Activated CD8-positive, alpha-beta T cell treated with anti-CD3 and anti-CD28 coated beads, Interleukin-2, amount 10 ng/mL, durations not matched to agents 7 days and 5 days (primary cell): Measurements from ENCODE around the gene SRC. TPM values are rescaled to one million over a fixed set of nuclear protein-coding genes. Genes with fewer than 3 reads are reported as not detected.

Source experiments
- ATAC-seq: fragments of 150-1000 bp; cut with Tn5 transposase; one replicate; pipeline ENCODE4 v1.10.0; 2021; ENCODE audit warnings: moderate library complexity
- CTCF ChIA-PET: fragments of 350-600 bp; sonication (Branson Sonifier 250); formaldehyde crosslinking; loops from one replicate; lab custom pipeline; 2021; ENCODE audit warnings: antibody characterized with exemption; lab: Charles Lee
- POLR2A ChIA-PET: fragments of 350-600 bp; sonication (Branson Sonifier 250); formaldehyde crosslinking; loops from one replicate; lab custom pipeline; 2021; ENCODE audit warnings: antibody characterized with exemption; lab: Charles Lee
- DNase-seq: peaks from one replicate; pipeline ENCODE4 v3.0.0-alpha.2; 2020
- H3K27ac Mint-ChIP-seq: one replicate; pipeline ENCODE4 v1.8.0; 2021; ENCODE audit warnings: mild to moderate bottlenecking, mixed read lengths
- H3K27me3 Mint-ChIP-seq: one replicate; pipeline ENCODE4 v1.8.0; 2021; ENCODE audit warnings: low read depth, mixed read lengths
- H3K36me3 Mint-ChIP-seq: one replicate; pipeline ENCODE4 v1.8.0; 2021; ENCODE audit warnings: low read depth, mixed read lengths
- H3K4me1 Mint-ChIP-seq: one replicate; pipeline ENCODE4 v1.8.0; 2021; ENCODE audit warnings: low read depth, mixed read lengths
- H3K4me3 Mint-ChIP-seq: one replicate; pipeline ENCODE4 v1.8.0; 2021; ENCODE audit warnings: mild to moderate bottlenecking, mixed read lengths
- H3K9me3 Mint-ChIP-seq: one replicate; pipeline ENCODE4 v1.8.0; 2022; ENCODE audit warnings: mixed read lengths; ENCODE audit not compliant: insufficient read depth
- total RNA-seq, 2 experiments: library from RNA; stranded (reverse); gene quantifications; one replicate each; pipeline ENCODE4 v1.2.3, GENCODE V29; 2021

SRC gene
- total RNA-seq, 2 experiments from 2014 or later: 3.2 to 6.5 TPM

DNA sequence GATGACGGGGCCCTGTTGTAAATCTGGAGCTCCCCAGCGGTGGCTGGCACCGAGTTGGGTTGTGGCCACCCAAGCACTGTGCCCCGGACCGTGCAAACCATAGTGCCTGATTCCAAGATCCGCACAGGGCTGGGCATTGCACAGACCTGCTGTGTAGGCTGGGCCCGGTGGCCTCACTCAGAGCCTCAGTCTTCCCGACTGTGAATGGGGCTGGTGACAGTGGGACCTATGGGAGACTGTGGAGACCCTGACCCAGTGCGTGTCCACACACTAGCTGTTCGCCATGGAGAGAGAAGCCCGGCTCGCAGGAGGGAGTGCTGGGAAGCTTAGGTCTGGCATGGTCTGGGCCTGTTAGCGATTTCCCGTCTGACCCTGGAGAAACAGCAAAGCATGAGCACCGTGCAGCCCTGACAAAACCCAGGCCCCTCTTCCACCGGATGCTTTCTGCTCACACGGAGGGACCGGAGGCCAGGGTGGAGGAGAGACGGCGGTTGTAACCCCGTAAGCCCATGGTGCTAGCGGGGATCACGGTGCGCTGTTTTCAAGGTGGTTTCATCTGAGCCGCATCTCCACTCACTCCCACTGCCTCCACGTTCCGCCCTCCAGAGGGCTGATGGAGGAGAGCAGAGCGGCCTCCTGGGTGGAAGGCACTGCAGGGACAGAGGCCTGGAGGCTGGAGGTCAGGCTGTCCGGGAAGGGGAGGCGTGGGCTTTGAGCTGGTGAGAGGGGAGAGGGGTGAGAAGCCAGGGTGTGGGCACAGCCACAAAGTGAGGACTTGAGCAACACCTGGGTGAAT, 52.2 kb downstream of the SRC start:
- H3K4me3 Mint-ChIP-seq: no peak overlapping the region
- H3K4me1 Mint-ChIP-seq: no peaks in the 10 kb centered on the region
- ChIA-PET POLR2A (no interaction called here), CTCF (no interaction called here)
- ATAC-seq (no peak), DNase-seq (no peak)
- H3K27ac Mint-ChIP-seq: no peak overlapping the region
- H3K9me3 Mint-ChIP-seq: no peaks in the 10 kb centered on the region
- H3K36me3 Mint-ChIP-seq: no peaks in the 10 kb centered on the region
- H3K27me3 Mint-ChIP-seq: no peaks in the 10 kb centered on the region

- POLR2A ChIA-PET: no interaction called here
- Mint-ChIP-seq H3K36me3 (no peaks in the 10 kb centered on the region), H3K4me1 (no peaks in the 10 kb centered on the region), H3K4me3 (no peak overlapping the region), H3K27ac (no peak overlapping the region), H3K27me3 (no peaks in the 10 kb centered on the region), H3K9me3 (no peaks in the 10 kb centered on the region)
- CTCF ChIA-PET: interaction anchor here (0.6 kb wide), 1 partner anchor 11 kb away, joined by 4 read pairs; no protein-coding TSS in a partner anchor
- DNase-seq: no peak
- ATAC-seq: no peak
These were observed 53.0 kb downstream of the SRC start for GRCh38 chr20:37398750-37399621.

GRCh38 chr20:37401282-37401929, 55.5 kb downstream of the SRC start:
- Mint-ChIP-seq H3K27ac (no peak overlapping the region), H3K4me1 (peaks cover 6% of the 10 kb centered on the region), H3K9me3 (no peaks in the 10 kb centered on the region), H3K36me3 (no peaks in the 10 kb centered on the region), H3K4me3 (no peak overlapping the region), H3K27me3 (peaks cover 5% of the 10 kb centered on the region)
- ATAC-seq: no peak
- DNase-seq: no peak
- CTCF ChIA-PET: no interaction called here
- POLR2A ChIA-PET: no interaction called here

DNA sequence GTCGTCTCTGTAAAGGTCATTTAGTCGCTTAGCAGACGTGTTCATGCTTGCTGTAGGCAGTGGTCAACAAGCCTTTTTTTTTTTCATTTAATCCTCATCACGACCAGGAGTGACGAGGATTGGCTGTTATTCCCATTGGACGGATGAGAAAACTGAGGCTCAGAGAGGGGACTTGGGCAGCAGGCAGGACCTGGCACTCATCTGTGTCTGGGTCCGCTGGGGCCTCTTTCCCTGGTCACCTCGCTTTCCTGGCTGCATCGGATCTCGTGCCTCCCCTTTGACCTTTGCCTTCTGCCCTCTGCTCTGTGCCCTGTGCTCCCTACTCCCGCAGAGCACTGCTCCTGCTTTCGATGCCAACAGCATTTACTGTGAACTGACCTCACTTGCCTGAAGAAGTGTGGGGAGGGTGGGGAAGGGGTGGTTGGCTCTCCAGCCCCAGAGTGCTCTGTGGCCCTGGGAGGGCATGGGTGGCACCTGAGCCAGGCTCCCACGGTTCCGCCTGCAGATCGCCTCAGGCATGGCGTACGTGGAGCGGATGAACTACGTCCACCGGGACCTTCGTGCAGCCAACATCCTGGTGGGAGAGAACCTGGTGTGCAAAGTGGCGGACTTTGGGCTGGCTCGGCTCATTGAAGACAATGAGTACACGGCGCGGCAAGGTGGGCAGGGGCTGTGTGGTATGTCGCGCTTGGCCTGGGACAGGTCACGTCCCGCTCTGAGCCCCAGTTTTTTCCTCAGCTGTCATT, 56.2 kb downstream of the SRC start:
- ChIA-PET CTCF (no interaction called here), POLR2A (no interaction called here)
- Mint-ChIP-seq H3K9me3 (no peaks in the 10 kb centered on the region), H3K4me3 (no peak overlapping the region), H3K27me3 (peaks cover 5% of the 10 kb centered on the region), H3K36me3 (no peaks in the 10 kb centered on the region), H3K4me1 (peaks cover 6% of the 10 kb centered on the region), H3K27ac (no peak overlapping the region)
- DNase-seq (no peak), ATAC-seq (no peak)

DNA sequence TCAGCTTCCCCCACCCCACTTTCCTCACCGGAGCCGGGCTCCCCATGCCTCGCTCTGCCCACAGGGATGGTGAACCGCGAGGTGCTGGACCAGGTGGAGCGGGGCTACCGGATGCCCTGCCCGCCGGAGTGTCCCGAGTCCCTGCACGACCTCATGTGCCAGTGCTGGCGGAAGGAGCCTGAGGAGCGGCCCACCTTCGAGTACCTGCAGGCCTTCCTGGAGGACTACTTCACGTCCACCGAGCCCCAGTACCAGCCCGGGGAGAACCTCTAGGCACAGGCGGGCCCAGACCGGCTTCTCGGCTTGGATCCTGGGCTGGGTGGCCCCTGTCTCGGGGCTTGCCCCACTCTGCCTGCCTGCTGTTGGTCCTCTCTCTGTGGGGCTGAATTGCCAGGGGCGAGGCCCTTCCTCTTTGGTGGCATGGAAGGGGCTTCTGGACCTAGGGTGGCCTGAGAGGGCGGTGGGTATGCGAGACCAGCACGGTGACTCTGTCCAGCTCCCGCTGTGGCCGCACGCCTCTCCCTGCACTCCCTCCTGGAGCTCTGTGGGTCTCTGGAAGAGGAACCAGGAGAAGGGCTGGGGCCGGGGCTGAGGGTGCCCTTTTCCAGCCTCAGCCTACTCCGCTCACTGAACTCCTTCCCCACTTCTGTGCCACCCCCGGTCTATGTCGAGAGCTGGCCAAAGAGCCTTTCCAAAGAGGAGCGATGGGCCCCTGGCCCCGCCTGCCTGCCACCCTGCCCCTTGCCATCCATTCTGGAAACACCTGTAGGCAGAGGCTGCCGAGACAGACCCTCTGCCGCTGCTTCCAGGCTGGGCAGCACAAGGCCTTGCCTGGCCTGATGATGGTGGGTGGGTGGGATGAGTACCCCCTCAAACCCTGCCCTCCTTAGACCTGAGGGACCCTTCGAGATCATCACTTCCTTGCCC, 57.4 kb downstream of the SRC start:
- CTCF ChIA-PET: no interaction called here
- peaks cover 9% of the 10 kb centered on the region for H3K4me1 Mint-ChIP-seq
- DNase-seq: no peak
- H3K36me3 Mint-ChIP-seq: no peaks in the 10 kb centered on the region
- H3K27ac Mint-ChIP-seq: no peak overlapping the region
- no peak overlapping the region for H3K4me3 Mint-ChIP-seq
- H3K9me3 Mint-ChIP-seq: no peaks in the 10 kb centered on the region
- no peak for ATAC-seq
- POLR2A ChIA-PET: no interaction called here
- H3K27me3 Mint-ChIP-seq: peaks cover 12% of the 10 kb centered on the region

DNA sequence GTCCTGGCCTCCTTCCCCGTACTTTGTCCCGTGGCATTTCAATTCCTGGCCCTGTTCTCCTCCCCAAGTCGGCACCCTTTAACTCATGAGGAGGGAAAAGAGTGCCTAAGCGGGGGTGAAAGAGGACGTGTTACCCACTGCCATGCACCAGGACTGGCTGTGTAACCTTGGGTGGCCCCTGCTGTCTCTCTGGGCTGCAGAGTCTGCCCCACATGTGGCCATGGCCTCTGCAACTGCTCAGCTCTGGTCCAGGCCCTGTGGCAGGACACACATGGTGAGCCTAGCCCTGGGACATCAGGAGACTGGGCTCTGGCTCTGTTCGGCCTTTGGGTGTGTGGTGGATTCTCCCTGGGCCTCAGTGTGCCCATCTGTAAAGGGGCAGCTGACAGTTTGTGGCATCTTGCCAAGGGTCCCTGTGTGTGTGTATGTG, 58.5 kb downstream of the SRC start:
- H3K27ac Mint-ChIP-seq: no peak overlapping the region

GRCh38 chr20:37405351-37405897, 59.5 kb downstream of the SRC start:
- POLR2A ChIA-PET: no interaction called here
- Mint-ChIP-seq H3K36me3 (no peaks in the 10 kb centered on the region), H3K4me1 (peaks cover 15% of the 10 kb centered on the region), H3K27ac (no peak overlapping the region), H3K9me3 (no peaks in the 10 kb centered on the region), H3K27me3 (peaks cover 25% of the 10 kb centered on the region), H3K4me3 (no peak overlapping the region)
- CTCF ChIA-PET: no interaction called here
- ATAC-seq: no peak
- DNase-seq: no peak

More for the DNA sequence above, 58.5 kb downstream of the SRC start:
- Mint-ChIP-seq H3K4me3 (no peak overlapping the region), H3K4me1 (peaks cover 15% of the 10 kb centered on the region), H3K9me3 (no peaks in the 10 kb centered on the region), H3K27me3 (peaks cover 21% of the 10 kb centered on the region), H3K36me3 (no peaks in the 10 kb centered on the region)
- ATAC-seq (no peak), DNase-seq (no peak)
- ChIA-PET POLR2A (no interaction called here), CTCF (no interaction called here)

DNA sequence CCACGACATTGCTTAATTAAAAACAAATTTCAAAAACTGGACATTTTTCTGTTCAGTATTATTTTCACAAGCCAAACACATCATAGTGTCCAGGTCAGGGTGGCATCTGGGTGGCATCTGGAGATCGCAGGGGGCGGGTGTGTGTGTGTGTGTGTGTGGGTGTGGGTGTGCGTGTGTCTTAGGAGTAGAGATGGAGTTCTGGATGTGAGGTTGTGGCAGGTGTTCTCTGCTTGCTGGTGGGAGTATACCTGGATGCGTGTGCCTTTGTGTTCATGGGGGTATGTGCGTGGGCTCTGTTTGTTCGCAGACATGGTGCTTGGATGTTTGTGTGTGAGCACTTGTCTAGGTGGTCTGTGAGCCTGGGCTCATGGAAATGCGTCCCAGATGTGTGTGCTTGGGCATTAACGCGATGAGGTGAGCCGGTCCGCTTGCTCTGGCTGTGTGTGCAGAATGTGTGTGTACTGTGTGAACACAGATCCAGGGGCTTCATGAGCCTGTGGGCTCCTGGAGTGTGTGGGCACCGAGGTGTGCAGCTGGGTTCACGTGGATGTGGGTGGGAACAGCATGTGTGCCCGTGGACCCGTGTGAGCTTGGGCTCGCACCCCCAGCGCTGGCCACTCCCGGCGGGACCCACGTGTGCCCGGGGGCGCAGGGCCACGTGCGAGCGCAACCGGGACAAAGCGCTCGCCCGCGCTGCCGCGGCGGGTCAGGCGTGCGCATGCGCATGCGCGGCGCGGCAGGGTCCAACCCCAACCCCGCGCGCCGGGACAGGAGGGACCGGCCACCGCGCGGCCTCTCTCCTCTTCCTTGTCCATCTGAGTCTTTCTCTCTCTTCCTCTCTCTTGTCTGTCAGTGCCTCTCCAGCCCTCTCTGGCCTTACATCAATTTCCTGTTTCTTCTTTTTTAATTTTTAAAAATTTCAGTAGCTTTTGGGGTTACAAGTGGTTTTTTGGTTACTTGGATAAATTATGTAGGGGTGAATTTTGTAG, 60.4 kb downstream of the SRC start:
- Mint-ChIP-seq H3K4me3 (peak overlapping the region; percentile 26), H3K27ac (no peak overlapping the region), H3K27me3 (peaks cover 25% of the 10 kb centered on the region), H3K36me3 (no peaks in the 10 kb centered on the region), H3K4me1 (peaks cover 15% of the 10 kb centered on the region), H3K9me3 (no peaks in the 10 kb centered on the region)
- CTCF ChIA-PET: no interaction called here
- peak; percentile 39 for DNase-seq
- ATAC-seq: peak; percentile 76
- POLR2A ChIA-PET: no interaction called here

DNA sequence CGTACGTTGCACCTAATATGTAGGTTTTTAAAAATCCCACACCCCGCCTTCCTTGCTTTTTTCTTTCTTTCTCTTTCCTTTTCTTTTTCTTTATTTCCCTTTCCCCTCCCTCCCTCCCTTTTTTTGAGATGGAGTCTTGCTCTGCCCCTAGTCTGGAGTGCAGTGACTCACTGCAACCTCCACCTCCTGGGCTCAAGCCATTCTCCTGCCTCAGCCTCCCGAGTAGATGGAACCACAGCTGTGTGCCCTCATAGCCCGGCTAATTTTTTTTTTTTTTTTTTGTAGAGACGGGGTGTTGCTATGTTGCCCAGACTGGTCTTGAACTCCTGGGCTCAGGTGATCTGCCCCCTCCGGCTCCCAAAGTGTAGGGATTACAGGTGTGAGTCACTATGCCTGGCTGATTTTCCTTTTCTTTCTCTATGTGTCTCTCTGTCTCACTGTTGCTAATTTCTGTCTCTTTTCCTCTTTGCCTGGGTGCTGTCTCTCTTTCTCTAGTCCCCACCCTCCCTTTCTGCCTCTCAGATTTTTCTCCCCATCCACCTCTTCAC, 61.2 kb downstream of the SRC start:
- CTCF ChIA-PET: no interaction called here
- Mint-ChIP-seq H3K36me3 (no peaks in the 10 kb centered on the region), H3K4me1 (peaks cover 15% of the 10 kb centered on the region), H3K9me3 (no peaks in the 10 kb centered on the region), H3K27me3 (peaks cover 25% of the 10 kb centered on the region), H3K4me3 (no peak overlapping the region), H3K27ac (no peak overlapping the region)
- POLR2A ChIA-PET: no interaction called here
- ATAC-seq (no peak), DNase-seq (no peak)
